Pancreas (tissue), 10 donors: Measurements from ENCODE around the gene EPHA6. TPM values are rescaled to one million over a fixed set of nuclear protein-coding genes. Genes with fewer than 3 reads are reported as not detected.

Experiments
- ATAC-seq, 4 donors: fragments of 200-7000 bp; cut with Tn5 transposase; one replicate each; pipeline versions ENCODE4 v1.8.0 to v1.9.1; 2020; ENCODE audit warnings: mild to moderate bottlenecking in 4 of 4, moderate library complexity in 4 of 4
- DNase-seq, 6 donors: peaks; one replicate each; pipeline ENCODE4 v3.0.0-alpha.2; 2020
- FAIRE-seq: peaks from 2 replicates; lab custom pipeline; 2012; peaks lifted over from hg19 to GRCh38; lab: Jason Lieb, UNC
- H3K27ac ChIP-seq, 4 donors: fragments of 200-600 bp; sonication (generic); 1 replicate in 3 of 4; 2 replicates in 1 of 4; pipeline versions ENCODE4 v1.5.0 to v1.8.0; 2020
- H3K27me3 ChIP-seq, 4 donors: fragments of 200-600 bp; one replicate each; pipeline ENCODE4 v1.8.0; 2021
- H3K36me3 ChIP-seq, 3 donors: fragments of 200-600 bp; sonication (generic) in 1 of 3; one replicate each; pipeline versions ENCODE4 v1.5.0 to v1.8.0; 2020 to 2021
- H3K4me1 ChIP-seq, 3 donors: fragments of 200-600 bp; one replicate each; pipeline ENCODE4 v1.8.0; 2021
- H3K4me3 ChIP-seq, 4 donors: fragments of 200-600 bp; sonication (generic) in 2 of 4; one replicate each; pipeline versions ENCODE4 v1.5.0 to v1.8.0; 2020 to 2021
- H3K9me3 ChIP-seq, 4 donors: fragments of 200-600 bp; one replicate each; pipeline ENCODE4 v1.8.0; 2021
- CTCF ChIP-seq, 4 donors: fragments of 200-600 bp; sonication (generic) in 3 of 4; IDR thresholded peaks; one replicate each; pipeline versions ENCODE4 v1.5.0 to v1.8.0; 2021; ENCODE audit warnings: antibody characterized with exemption in 4 of 4
- whole genome bisulfite sequencing, 2 donors: extraction: QIAGEN DNeasy Blood & Tissue Kit; methylation state at CpG; one replicate each; pipeline ENCODE4 v1.1.7; 2013; 5-methylcytosine and 5-hydroxymethylcytosine counted together
- intact Hi-C, 3 donors: fragments of 100-400 bp; cut with DNase I; formaldehyde crosslinking; loops; one replicate each; pipeline versions ENCODE4 v1.11.1 to v1.14.2; 2022
- polyA plus RNA-seq, 2 donors: library from polyadenylated mRNA; stranded (reverse); fragments of 200-250 nt; gene quantifications; one replicate each; pipeline ENCODE4 v1.2.3, GENCODE V29; 2013
- total RNA-seq, 6 donors: library from RNA; stranded (reverse); fragmentation: NEBNext Ultra II Directional in 4 of 6; extraction: Animal tissue kit (Norgen Biotek cat#: 25700) in 4 of 6; gene quantifications; one replicate each; pipeline versions ENCODE4 v1.2.1 to v1.2.4, GENCODE V29; 2021 to 2023
- donor health status: healthy with polysubstance abuse.
- donor health status: DM: no; HTN: no; CAD: no; lungs with moderate emphysema.
- donor health status: DM: no; HTN: no; CAD: no.
- donor health status: control.
- donor health status: control.
- donor health status: Bipolar disorder and iron deficiency.
- donor health status: DM: yes; HTN: yes; CAD: no.
- donor health status: DM: no; HTN: no; CAD: no.
- donor health status: DM: no; HTN: no; CAD: no.
- donor health status: DM: yes; HTN: yes; CAD: no.

Gene EPHA6
- total and polyA plus RNA-seq, 8 donors: 0.15 to 1.1 (median 0.57) TPM

DNA sequence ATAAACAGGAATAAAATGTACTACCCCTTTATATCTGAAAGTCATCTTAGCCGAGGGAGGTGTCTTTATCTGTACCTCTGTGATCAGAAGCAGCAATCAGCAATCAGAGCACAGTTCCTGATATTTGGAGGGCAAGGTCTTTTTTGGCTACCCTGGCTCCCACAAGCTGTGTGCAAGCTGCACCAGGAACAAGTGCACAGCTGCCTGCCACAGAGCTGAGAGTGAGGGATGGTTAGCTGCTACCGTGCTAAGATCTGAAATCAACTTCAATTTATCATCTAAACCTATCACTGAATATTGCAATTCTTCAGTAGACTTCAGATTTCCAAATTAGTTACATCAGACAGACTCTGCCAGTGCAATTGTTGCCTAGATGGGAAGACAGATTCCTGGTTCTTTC, 545.6 kb downstream of the EPHA6 start:
- Histone ChIP-seq H3K27me3 (no peaks in the 10 kb centered on the region), H3K27ac (no peak overlapping the region), H3K4me1 (no peaks in the 10 kb centered on the region), H3K36me3 (no peaks in the 10 kb centered on the region), H3K9me3 (no peaks in the 10 kb centered on the region), H3K4me3 (no peak overlapping the region)
- intact Hi-C loops: no loop called here
- WGBS, 2 donors: 26 to 34% methylated on average over 2 of the region's 2 CpGs
- no peak for TF ChIP-seq CTCF (IDR thresholded peaks at IDR 0.05)
- DNase-seq (no peak), ATAC-seq (no peak), FAIRE-seq (no peak)

DNA sequence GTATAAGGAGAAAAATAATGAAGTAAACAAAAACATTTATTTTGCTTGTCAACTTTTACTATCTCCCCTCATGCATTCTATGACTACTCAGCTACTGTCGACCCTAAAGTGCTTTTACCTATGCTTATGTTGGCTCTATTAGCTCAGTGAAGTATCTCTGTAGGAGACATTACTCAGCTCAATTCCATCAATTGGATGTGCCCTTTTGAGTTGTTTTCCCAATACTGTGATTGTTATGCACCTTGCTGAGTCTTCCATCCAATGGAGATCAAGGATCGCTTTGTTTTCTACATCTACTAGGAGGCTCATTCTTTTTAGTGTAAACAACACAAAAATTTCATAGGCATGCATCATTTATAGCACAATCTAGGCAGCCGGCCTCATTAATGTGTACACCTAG, 546.4 kb downstream of the EPHA6 start:
- whole genome bisulfite sequencing, 2 donors: 58% methylated on average over 3 of the region's 3 CpGs
- no peak overlapping the region for H3K4me3 ChIP-seq
- H3K9me3 ChIP-seq: no peaks in the 10 kb centered on the region
- FAIRE-seq (no peak), ATAC-seq (no peak), DNase-seq (no peak)
- H3K4me1 ChIP-seq: no peaks in the 10 kb centered on the region
- no peaks in the 10 kb centered on the region for H3K27me3 ChIP-seq
- no peak overlapping the region for H3K27ac ChIP-seq
- intact Hi-C loops: no loop called here
- no peak for TF ChIP-seq CTCF (IDR thresholded peaks at IDR 0.05)
- H3K36me3 ChIP-seq: no peaks in the 10 kb centered on the region

DNA sequence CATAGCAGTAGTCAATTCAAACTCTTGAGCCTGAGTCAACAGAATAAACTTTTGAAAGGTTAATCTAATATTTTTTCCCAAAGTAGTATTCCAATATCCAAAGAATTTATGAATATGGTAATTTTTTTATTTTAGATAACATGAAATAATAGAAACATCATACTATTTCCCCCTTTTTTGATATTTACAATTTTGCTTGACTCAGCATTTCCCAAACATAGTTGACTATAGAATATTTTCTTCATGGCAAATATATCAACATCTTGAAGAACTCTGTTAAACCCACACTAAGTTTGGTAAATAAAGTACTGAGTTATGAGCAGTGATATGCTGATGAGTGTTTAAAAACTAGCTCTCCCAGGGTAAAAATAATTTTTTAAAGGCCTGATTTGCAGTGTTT, 570.2 kb downstream of the EPHA6 start:
- no peak for TF ChIP-seq CTCF (IDR thresholded peaks at IDR 0.05)
- H3K4me1 ChIP-seq: no peaks in the 10 kb centered on the region
- no peaks in the 10 kb centered on the region for H3K36me3 ChIP-seq
- intact Hi-C loops: no loop called here
- H3K27me3 ChIP-seq: no peaks in the 10 kb centered on the region
- no peaks in the 10 kb centered on the region for H3K9me3 ChIP-seq
- no peak overlapping the region for H3K27ac ChIP-seq
- FAIRE-seq (no peak), ATAC-seq (no peak), DNase-seq (no peak)
- H3K4me3 ChIP-seq: no peak overlapping the region

DNA sequence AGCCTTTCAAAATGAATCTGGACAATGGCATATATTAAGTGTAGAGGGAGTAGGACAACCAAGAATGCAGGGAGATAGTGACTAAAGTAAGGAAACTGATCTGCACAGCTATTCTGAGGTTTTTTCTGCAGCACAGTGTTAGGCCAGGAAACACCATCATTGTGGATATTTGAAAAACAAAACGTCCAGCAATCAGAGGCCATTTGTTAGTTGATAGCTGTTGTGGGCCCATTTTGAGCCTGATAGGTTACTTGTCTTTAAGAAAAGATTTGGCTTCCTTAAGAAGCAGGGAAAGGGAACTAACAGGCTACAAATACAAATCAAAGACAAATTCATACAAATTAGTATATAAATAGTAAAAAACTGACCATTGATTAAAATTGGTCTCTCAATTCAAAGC, 574.4 kb downstream of the EPHA6 start:
- intact Hi-C loops: no loop called here
- H3K4me1 ChIP-seq: no peaks in the 10 kb centered on the region
- TF ChIP-seq CTCF (IDR thresholded peaks at IDR 0.05): no peak
- H3K4me3 ChIP-seq: no peak overlapping the region
- no peaks in the 10 kb centered on the region for H3K27me3 ChIP-seq
- H3K27ac ChIP-seq: no peak overlapping the region
- no peaks in the 10 kb centered on the region for H3K36me3 ChIP-seq
- H3K9me3 ChIP-seq: no peaks in the 10 kb centered on the region
- FAIRE-seq (no peak), DNase-seq (no peak), ATAC-seq (no peak)
- 5 to 10% methylated on average over 1 of the region's 1 CpG for WGBS, 2 donors

DNA sequence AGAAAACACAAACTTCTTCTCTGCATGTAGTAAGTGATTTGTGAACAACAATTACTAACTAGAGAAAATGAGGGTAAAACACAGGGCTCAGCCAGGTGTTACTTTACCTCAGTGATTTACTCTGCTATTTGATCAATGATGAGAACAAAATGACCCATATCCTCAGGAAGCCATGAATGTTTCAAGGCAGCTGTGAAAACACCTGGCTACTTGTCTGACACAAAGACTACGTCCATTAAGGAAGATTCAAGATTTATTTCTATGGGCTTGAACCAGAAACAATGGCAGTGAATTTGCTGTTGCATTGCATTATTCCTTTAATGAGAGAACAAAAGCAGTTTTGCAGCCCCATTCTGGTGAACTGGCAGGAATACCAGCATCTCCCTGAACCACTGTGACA, 575.5 kb downstream of the EPHA6 start:
- no peak for DNase-seq
- ATAC-seq: no peak
- H3K27ac ChIP-seq: no peak overlapping the region
- no peaks in the 10 kb centered on the region for H3K9me3 ChIP-seq
- no peak for FAIRE-seq
- no peaks in the 10 kb centered on the region for H3K36me3 ChIP-seq
- no peaks in the 10 kb centered on the region for H3K4me1 ChIP-seq
- no peak for TF ChIP-seq CTCF (IDR thresholded peaks at IDR 0.05)
- intact Hi-C loops: no loop called here
- H3K4me3 ChIP-seq: no peak overlapping the region
- no peaks in the 10 kb centered on the region for H3K27me3 ChIP-seq
- 30 to 34% methylated on average over 1 of the region's 1 CpG for WGBS, 2 donors
